Caco-2 (cell line): Measurements from ENCODE around the gene ATPAF1. TPM values are rescaled to one million over a fixed set of nuclear protein-coding genes. Genes with fewer than 3 reads are reported as not detected.
A peak's percentile ranks its signal among the peaks of the same experiment; 100 is the strongest.

Experiments used
- BruUV-seq: library from RNA; stranded (reverse); fragments of 400-500 nt; replicated peaks from 2 replicates; lab custom pipeline; 2021; lab: Mats Ljungman, UMichigan
- CTCF ChIA-PET: fragments of 300-600 bp; sonication (Branson Sonifier 250); formaldehyde crosslinking; loops from one replicate; lab custom pipeline; 2022; ENCODE audit warnings: antibody characterized with exemption; lab: Charles Lee
- POLR2A ChIA-PET: fragments of 300-600 bp; sonication (Branson Sonifier 250); formaldehyde crosslinking; loops from one replicate; lab custom pipeline; 2022; ENCODE audit warnings: antibody characterized with exemption; lab: Charles Lee
- DNase-seq, 2 experiments: peaks; one replicate each; pipeline versions ENCODE4 v3.0.0 to v3.0.0-alpha.2; 2020 to 2022
- H3K27me3 ChIP-seq: replicated peaks from 2 replicates; pipeline ENCODE4 v1.6.0; 2011; ENCODE audit warnings: low read length; ENCODE audit not compliant: control insufficient read depth, insufficient read depth
- H3K36me3 ChIP-seq: 2 replicates; pipeline ENCODE4 v1.5.1; 2011; ENCODE audit warnings: low read length; ENCODE audit not compliant: control insufficient read depth, insufficient read depth
- H3K4me1 ChIP-seq: fragments of 250-450 bp; sonication (Bioruptor Pico); 2 replicates; pipeline ENCODE4 v1.5.1; 2020; ENCODE audit warnings: mild to moderate bottlenecking
- H3K4me3 ChIP-seq: 2 replicates; pipeline ENCODE4 v1.5.1; 2011; ENCODE audit warnings: low read depth, mild to moderate bottlenecking, control low read depth, low read length
- H3K9me3 ChIP-seq: fragments of 250-450 bp; sonication (Bioruptor Pico); 2 replicates; pipeline ENCODE4 v1.5.1; 2020; ENCODE audit warnings: mild to moderate bottlenecking, moderate library complexity
- H3K27ac Mint-ChIP-seq: one replicate; pipeline ENCODE4 v1.8.0; 2022; ENCODE audit warnings: mixed read lengths; ENCODE audit not compliant: unreplicated experiment
- H3K27me3 Mint-ChIP-seq: one replicate; pipeline ENCODE4 v1.8.0; 2022; ENCODE audit warnings: mixed read lengths; ENCODE audit not compliant: insufficient read depth, unreplicated experiment
- H3K36me3 Mint-ChIP-seq: one replicate; pipeline ENCODE4 v1.8.0; 2022; ENCODE audit warnings: mild to moderate bottlenecking, mixed read lengths; ENCODE audit not compliant: insufficient read depth, unreplicated experiment
- H3K4me1 Mint-ChIP-seq: one replicate; pipeline ENCODE4 v1.8.0; 2022; ENCODE audit warnings: low read depth, mixed read lengths; ENCODE audit not compliant: unreplicated experiment
- H3K4me3 Mint-ChIP-seq: one replicate; pipeline ENCODE4 v1.8.0; 2022; ENCODE audit warnings: mild to moderate bottlenecking, moderate library complexity, mixed read lengths; ENCODE audit not compliant: unreplicated experiment
- H3K9me3 Mint-ChIP-seq: one replicate; pipeline ENCODE4 v1.8.0; 2022; ENCODE audit warnings: mixed read lengths; ENCODE audit not compliant: unreplicated experiment
- intact Hi-C: fragments of 100-400 bp; cut with micrococcal nuclease; formaldehyde crosslinking; loops from one replicate; pipeline ENCODE4 v1.10.0; 2022; ENCODE audit not compliant: unreplicated experiment
- total RNA-seq: library from RNA; stranded (reverse); gene quantifications from 2 replicates; pipeline ENCODE4 v1.2.3, GENCODE V29; 2022
- TF ChIP-seq, protein P1 (sequence below), 2 experiments: fragments of 200-600 bp in 1 of 2; IDR thresholded peaks; 1 replicate in 1 of 2; 2 replicates in 1 of 2; pipeline versions ENCODE4 v1.5.1 to v1.8.0; 2011 to 2022; ENCODE audit warnings: antibody characterized with exemption in 1 of 2, control low read depth in 1 of 2, inconsistent platforms in 1 of 2, low read depth in 1 of 2, low read length in 1 of 2, mild to moderate bottlenecking in 1 of 2, moderate library complexity in 1 of 2; ENCODE audit not compliant: insufficient read depth in 1 of 2, severe bottlenecking in 1 of 2, unreplicated experiment in 1 of 2

Gene ATPAF1
- total RNA-seq, 1 experiment from 2014 or later = 31.7 TPM

DNA sequence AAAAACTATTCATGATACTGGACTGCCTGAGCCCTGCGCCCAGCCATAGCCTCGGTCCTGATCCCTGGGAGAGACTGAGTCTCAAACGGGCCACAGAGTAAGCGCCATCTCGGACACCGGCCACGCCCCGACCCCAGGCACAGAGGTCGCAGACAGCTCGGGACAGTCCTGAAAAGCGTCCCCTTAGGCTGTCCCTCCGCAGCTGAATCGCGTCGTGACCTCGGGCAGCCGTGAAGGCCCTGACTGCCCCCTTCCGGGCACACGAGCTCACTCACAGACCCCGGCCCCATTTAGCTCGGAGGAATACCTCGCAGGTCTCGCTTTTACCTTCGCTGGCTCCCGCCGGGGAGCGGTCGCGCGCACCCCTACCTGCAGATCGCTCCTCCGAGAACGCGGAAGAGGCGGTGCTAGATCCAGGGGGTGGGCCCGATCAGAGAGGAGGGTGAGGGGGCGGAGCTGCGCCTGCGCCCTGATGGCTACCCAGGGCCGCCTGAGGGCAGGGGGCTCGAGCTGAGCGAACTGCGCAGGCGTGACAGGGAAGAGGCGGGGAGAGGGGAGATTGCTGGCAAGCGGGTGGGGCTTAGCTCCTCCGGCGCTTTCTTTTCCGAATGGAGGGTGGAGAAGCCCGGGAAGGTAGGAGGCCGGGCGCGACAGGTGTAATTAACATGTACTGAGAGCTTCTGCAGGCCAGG, 64.2 kb downstream of the ATPAF1 start, which contains the start of gene MKNK1:
Gene MKNK1, minus strand, starts transcription at position 411 of the 692 bp plus-strand sequence. CDS start 20,941 bp downstream, outside the sequence.
- H3K4me1 ChIP-seq = no peaks in the 10 kb centered on the region
- peak within 1 kb of the TSS; percentile 48 for H3K4me3 ChIP-seq
- BruUV-seq = TSS peak; percentile 53
- H3K36me3 Mint-ChIP-seq = no peaks in the 10 kb centered on the region
- H3K9me3 Mint-ChIP-seq = no peaks in the 10 kb centered on the region
- H3K4me3 Mint-ChIP-seq = peak within 1 kb of the TSS; percentile 84
- intact Hi-C loops = loop anchor here (5.0 kb wide), 1 partner anchor 63 kb away; the partner anchor contains the start of gene ATPAF1
- ChIA-PET POLR2A (interaction anchor here (0.5 to 1.4 kb wide), 5 partner anchors 12 to 115 kb away, joined by 3 to 18 read pairs (median 3); partner anchors contain the start of genes EFCAB14 and MOB3C), CTCF (interaction anchor here (0.8 to 2.5 kb wide), 7 partner anchors 13 to 121 kb away, joined by 3 to 8 read pairs (median 3); partner anchors contain the start of gene MOB3C)
- DNase-seq = peak; percentile 95 to 97
- H3K9me3 ChIP-seq = no peaks in the 10 kb centered on the region
- TF ChIP-seq, protein P1, sequence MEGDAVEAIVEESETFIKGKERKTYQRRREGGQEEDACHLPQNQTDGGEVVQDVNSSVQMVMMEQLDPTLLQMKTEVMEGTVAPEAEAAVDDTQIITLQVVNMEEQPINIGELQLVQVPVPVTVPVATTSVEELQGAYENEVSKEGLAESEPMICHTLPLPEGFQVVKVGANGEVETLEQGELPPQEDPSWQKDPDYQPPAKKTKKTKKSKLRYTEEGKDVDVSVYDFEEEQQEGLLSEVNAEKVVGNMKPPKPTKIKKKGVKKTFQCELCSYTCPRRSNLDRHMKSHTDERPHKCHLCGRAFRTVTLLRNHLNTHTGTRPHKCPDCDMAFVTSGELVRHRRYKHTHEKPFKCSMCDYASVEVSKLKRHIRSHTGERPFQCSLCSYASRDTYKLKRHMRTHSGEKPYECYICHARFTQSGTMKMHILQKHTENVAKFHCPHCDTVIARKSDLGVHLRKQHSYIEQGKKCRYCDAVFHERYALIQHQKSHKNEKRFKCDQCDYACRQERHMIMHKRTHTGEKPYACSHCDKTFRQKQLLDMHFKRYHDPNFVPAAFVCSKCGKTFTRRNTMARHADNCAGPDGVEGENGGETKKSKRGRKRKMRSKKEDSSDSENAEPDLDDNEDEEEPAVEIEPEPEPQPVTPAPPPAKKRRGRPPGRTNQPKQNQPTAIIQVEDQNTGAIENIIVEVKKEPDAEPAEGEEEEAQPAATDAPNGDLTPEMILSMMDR (IDR thresholded peaks at IDR 0.05; ENCODE audit: insufficient read depth in 1 of 2, low read depth in 1 of 2, low read length in 1 of 2, severe bottlenecking in 1 of 2, unreplicated experiment in 1 of 2) = peak in 1 of 2 experiments; percentile 38
- H3K4me1 Mint-ChIP-seq = peaks cover 5% of the 10 kb centered on the region
- H3K36me3 ChIP-seq = no peaks in the 10 kb centered on the region
- peak within 1 kb of the TSS; percentile 86 for H3K27ac Mint-ChIP-seq
- H3K27me3 Mint-ChIP-seq = no peaks in the 10 kb centered on the region
- H3K27me3 ChIP-seq = no peaks in the 10 kb centered on the region

DNA sequence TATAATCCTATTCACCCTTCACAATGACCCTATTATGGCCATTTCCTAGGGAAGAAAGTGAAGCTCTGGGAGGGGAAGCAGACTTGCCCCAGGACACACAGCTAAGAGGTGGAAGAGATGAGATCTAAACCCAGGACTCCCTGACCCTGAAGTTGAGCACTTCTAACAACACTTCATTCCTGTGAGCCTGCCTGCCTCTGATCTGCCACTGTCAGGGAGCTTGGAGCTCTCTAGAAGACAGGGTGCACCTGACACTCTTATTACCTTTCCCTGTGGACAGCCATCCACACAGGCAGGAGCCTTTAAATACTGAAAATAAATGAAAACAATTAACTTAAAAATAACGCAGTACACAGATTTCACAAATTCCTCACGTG, 64.7 kb downstream of the ATPAF1 start:
- Mint-ChIP-seq H3K4me1 (peaks cover 5% of the 10 kb centered on the region), H3K9me3 (no peaks in the 10 kb centered on the region), H3K4me3 (peak overlapping the region; percentile 84), H3K27me3 (no peaks in the 10 kb centered on the region), H3K36me3 (no peaks in the 10 kb centered on the region), H3K27ac (peak overlapping the region; percentile 86)
- CTCF ChIA-PET = interaction anchor here (1.1 to 2.5 kb wide), 4 partner anchors 13 to 121 kb away, joined by 3 to 8 read pairs (median 4); partner anchors contain the start of gene MOB3C
- no peaks in the 10 kb centered on the region for H3K9me3 ChIP-seq
- no peaks in the 10 kb centered on the region for H3K27me3 ChIP-seq
- intact Hi-C loops = loop anchor here (5.0 kb wide), 1 partner anchor 64 kb away; the partner anchor contains the start of gene ATPAF1
- no peaks in the 10 kb centered on the region for H3K36me3 ChIP-seq
- TF ChIP-seq, protein P1 (IDR thresholded peaks at IDR 0.05; ENCODE audit: insufficient read depth in 1 of 2, low read depth in 1 of 2, low read length in 1 of 2, severe bottlenecking in 1 of 2, unreplicated experiment in 1 of 2) = no peak
- BruUV-seq = no TSS peak
- H3K4me3 ChIP-seq = peak overlapping the region; percentile 48
- no peak for DNase-seq
- H3K4me1 ChIP-seq = no peaks in the 10 kb centered on the region
- POLR2A ChIA-PET = interaction anchor here (1.4 kb wide), 1 partner anchor 13 kb away, joined by 18 read pairs; the partner anchor contains the start of gene MOB3C

DNA sequence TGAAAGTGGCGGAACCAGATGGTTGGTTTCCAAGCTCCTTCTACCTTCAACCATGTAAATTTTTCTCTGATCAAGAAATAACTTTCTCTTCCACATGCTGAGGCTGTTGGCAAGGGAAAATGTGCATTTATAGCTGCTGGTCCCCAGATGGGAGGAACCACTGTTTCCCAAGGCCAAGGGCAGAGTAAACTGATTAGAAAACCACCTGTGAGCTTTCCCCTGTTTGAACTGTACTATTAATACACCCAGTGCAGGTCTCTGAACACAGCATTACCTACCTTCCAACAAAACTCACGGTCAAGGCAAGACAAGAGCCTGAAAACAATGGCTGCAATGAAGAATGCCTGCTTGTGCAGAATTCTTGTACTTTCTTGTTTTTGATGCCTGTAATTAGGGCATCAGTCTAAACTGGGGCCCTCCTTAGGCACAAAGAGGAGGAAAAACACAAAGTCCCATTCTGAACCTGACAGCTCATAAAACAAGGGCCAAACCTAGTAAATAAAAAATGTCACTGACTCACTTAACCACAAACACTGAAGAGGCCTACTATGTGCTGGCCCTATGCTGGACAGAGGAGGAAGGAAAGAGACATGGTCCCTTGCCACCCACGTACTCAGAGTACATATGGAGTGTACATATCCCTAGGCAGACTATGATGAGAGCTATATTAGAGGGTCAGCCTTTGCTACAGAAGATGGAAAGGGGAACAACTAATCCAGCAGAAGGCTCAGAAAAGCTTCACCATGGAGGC, 66.7 kb downstream of the ATPAF1 start:
- intact Hi-C loops = loop anchor here (5.0 kb wide), 1 partner anchor 66 kb away; the partner anchor contains the start of gene ATPAF1
- TF ChIP-seq, protein P1 (IDR thresholded peaks at IDR 0.05; ENCODE audit: insufficient read depth in 1 of 2, low read depth in 1 of 2, low read length in 1 of 2, severe bottlenecking in 1 of 2, unreplicated experiment in 1 of 2) = no peak
- H3K27ac Mint-ChIP-seq = no peak overlapping the region
- no TSS peak for BruUV-seq
- Histone ChIP-seq H3K4me1 (no peaks in the 10 kb centered on the region), H3K27me3 (no peaks in the 10 kb centered on the region), H3K9me3 (no peaks in the 10 kb centered on the region), H3K36me3 (no peaks in the 10 kb centered on the region), H3K4me3 (no peak overlapping the region)
- no peaks in the 10 kb centered on the region for H3K27me3 Mint-ChIP-seq
- H3K4me1 Mint-ChIP-seq = peaks cover 5% of the 10 kb centered on the region
- ChIA-PET CTCF (no interaction called here), POLR2A (no interaction called here)
- no peak for DNase-seq
- H3K4me3 Mint-ChIP-seq = peak overlapping the region; percentile 53
- H3K36me3 Mint-ChIP-seq = peaks cover 8% of the 10 kb centered on the region
- H3K9me3 Mint-ChIP-seq = no peaks in the 10 kb centered on the region
